Measurements from ENCODE around the gene WDR7. TPM values are rescaled to one million over a fixed set of nuclear protein-coding genes. Genes with fewer than 3 reads are reported as not detected.
A peak's percentile ranks its signal among the peaks of the same experiment; 100 is the strongest.

WDR7 gene
- total RNA-seq, 2 experiments from 2014 or later: 28.8 to 30.5 TPM

DNA sequence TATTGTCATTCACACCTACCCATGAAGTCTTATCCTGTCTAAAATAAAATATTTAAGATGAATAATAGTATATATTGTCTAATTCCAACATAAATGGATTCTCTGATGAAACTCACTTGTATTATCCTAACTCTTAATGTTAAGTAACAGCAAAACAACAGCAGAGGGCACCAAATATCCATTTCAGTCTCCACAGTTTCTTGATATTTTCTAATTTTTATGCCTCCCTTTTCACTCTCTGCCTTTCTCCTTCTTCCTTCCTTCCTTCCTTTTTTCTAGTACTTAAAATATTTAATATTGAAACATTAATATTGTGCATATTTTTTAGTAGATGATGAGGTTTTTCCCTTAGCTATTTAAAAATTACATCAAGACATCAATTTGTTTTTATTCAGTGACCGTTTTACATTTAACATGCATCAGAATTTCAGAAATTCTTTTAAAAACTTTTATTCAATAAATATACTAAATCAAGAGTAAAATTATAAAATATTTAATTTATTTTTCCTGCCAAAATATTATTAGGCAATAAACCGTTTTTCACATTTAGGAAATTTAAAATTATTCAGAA is 97.6 kb downstream of the WDR7 start:
- H3K4me3 ChIP-seq (ENCODE audit: low read length): no peak overlapping the region
- ATAC-seq (ENCODE audit: poor library complexity) (no peak), DNase-seq (peak in 3 of 14 experiments; percentile 21 to 51 (median 45))
- Mint-ChIP-seq H3K27ac (no peak overlapping the region), H3K4me1 (ENCODE audit: low read depth) (peaks cover 25% of the 10 kb centered on the region), H3K4me3 (no peak overlapping the region), H3K27me3 (no peaks in the 10 kb centered on the region), H3K36me3 (ENCODE audit: low read depth) (peaks cover 9% of the 10 kb centered on the region), H3K9me3 (no peaks in the 10 kb centered on the region)
- H3K36me3 ChIP-seq (ENCODE audit: insufficient read depth, low read length): peaks cover 2% of the 10 kb centered on the region
- no peaks in the 10 kb centered on the region for H3K4me1 ChIP-seq (ENCODE audit: insufficient read depth, low read length)
- POLR2A ChIA-PET: no interaction called here
- H3K27me3 ChIP-seq (ENCODE audit: control insufficient read depth in 1 of 2, insufficient read depth in 2 of 2, low read length in 2 of 2): no peaks in the 10 kb centered on the region
- H3K9me3 ChIP-seq (ENCODE audit: control insufficient read depth in 1 of 2, insufficient read depth in 1 of 2, low read length in 2 of 2): no peaks in the 10 kb centered on the region
- TF ChIP-seq, protein P1, sequence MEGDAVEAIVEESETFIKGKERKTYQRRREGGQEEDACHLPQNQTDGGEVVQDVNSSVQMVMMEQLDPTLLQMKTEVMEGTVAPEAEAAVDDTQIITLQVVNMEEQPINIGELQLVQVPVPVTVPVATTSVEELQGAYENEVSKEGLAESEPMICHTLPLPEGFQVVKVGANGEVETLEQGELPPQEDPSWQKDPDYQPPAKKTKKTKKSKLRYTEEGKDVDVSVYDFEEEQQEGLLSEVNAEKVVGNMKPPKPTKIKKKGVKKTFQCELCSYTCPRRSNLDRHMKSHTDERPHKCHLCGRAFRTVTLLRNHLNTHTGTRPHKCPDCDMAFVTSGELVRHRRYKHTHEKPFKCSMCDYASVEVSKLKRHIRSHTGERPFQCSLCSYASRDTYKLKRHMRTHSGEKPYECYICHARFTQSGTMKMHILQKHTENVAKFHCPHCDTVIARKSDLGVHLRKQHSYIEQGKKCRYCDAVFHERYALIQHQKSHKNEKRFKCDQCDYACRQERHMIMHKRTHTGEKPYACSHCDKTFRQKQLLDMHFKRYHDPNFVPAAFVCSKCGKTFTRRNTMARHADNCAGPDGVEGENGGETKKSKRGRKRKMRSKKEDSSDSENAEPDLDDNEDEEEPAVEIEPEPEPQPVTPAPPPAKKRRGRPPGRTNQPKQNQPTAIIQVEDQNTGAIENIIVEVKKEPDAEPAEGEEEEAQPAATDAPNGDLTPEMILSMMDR (IDR thresholded peaks at IDR 0.05): peak; percentile 72
- intact Hi-C loops (cut with DNase I, micrococcal nuclease): loop anchor here in 1 of 2 experiments (1.0 to 5.0 kb wide), 3 partner anchors 699 to 1374 kb away; no protein-coding TSS in a partner anchor
- CTCF ChIA-PET: interaction anchor here (0.7 kb wide), 1 partner anchor 146 kb away, joined by 3 read pairs; no protein-coding TSS in a partner anchor
- H3K27ac ChIP-seq (ENCODE audit: low read depth in 1 of 2, low read length in 2 of 2): no peak overlapping the region

DNA sequence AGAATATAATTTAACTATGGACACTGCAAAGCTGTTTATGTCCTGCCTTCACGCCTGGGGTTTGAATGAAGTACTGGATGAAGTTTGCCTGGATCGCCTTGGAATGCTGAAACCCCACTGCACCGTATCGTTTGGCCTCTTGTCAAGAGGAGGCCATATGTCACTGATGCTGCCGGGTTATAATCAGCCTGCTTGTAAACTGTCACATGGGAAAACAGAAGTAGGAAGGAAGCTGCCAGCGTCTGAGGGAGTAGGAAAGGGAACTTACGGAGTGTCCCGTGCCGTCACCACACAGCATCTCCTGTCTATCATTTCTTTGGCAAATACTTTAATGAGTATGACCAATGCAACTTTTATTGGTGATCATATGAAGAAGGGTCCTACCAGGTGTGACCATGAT is 105.8 kb downstream of the WDR7 start:
- Mint-ChIP-seq H3K27ac (no peak overlapping the region), H3K36me3 (ENCODE audit: low read depth) (peaks cover 53% of the 10 kb centered on the region), H3K4me3 (no peak overlapping the region), H3K9me3 (no peaks in the 10 kb centered on the region), H3K4me1 (ENCODE audit: low read depth) (no peaks in the 10 kb centered on the region), H3K27me3 (no peaks in the 10 kb centered on the region)
- intact Hi-C loops (cut with DNase I, micrococcal nuclease): no loop called here
- Histone ChIP-seq H3K27me3 (ENCODE audit: control insufficient read depth in 1 of 2, insufficient read depth in 2 of 2, low read length in 2 of 2) (no peaks in the 10 kb centered on the region), H3K9me3 (ENCODE audit: control insufficient read depth in 1 of 2, insufficient read depth in 1 of 2, low read length in 2 of 2) (no peaks in the 10 kb centered on the region), H3K27ac (ENCODE audit: low read depth in 1 of 2, low read length in 2 of 2) (no peak overlapping the region), H3K36me3 (ENCODE audit: insufficient read depth, low read length) (peaks cover 12% of the 10 kb centered on the region), H3K4me3 (ENCODE audit: low read length) (no peak overlapping the region), H3K4me1 (ENCODE audit: insufficient read depth, low read length) (no peaks in the 10 kb centered on the region)
- CTCF ChIA-PET: no interaction called here
- DNase-seq (peak in 2 of 14 experiments; percentile 18 to 20), ATAC-seq (ENCODE audit: poor library complexity) (no peak)
- TF ChIP-seq, protein P1 (IDR thresholded peaks at IDR 0.05): no peak
- POLR2A ChIA-PET: no interaction called here

DNA sequence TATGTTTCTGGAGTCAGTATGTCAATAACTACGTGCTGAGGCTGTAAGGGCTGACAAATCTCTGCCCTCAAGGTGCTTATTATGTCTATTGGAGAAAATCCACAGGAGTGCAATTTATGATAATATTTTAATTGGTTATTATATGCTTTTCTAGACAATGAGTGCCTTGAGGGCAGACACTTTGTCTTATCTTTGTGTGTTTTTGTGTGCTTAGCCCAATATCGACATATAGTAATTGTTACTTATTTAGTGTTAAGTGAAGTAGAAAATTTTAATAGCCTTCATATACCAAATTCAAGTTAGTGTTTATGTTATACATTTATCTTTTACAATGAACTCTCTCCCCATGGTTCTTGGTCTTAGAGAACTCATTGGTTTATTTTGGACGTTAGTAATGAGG is 118.9 kb downstream of the WDR7 start:
- TF ChIP-seq, protein P1 (IDR thresholded peaks at IDR 0.05): no peak
- ChIA-PET POLR2A (no interaction called here), CTCF (no interaction called here)
- DNase-seq (no peak), ATAC-seq (ENCODE audit: poor library complexity) (no peak)
- peaks cover 44% of the 10 kb centered on the region for H3K36me3 Mint-ChIP-seq (ENCODE audit: low read depth)
- Histone ChIP-seq H3K4me3 (ENCODE audit: low read length) (no peak overlapping the region), H3K36me3 (ENCODE audit: insufficient read depth, low read length) (peaks cover 12% of the 10 kb centered on the region), H3K27me3 (ENCODE audit: control insufficient read depth in 1 of 2, insufficient read depth in 2 of 2, low read length in 2 of 2) (no peaks in the 10 kb centered on the region), H3K27ac (ENCODE audit: low read depth in 1 of 2, low read length in 2 of 2) (no peak overlapping the region), H3K4me1 (ENCODE audit: insufficient read depth, low read length) (no peaks in the 10 kb centered on the region), H3K9me3 (ENCODE audit: control insufficient read depth in 1 of 2, insufficient read depth in 1 of 2, low read length in 2 of 2) (no peaks in the 10 kb centered on the region)
- no peaks in the 10 kb centered on the region for H3K9me3 Mint-ChIP-seq
- no peak overlapping the region for H3K27ac Mint-ChIP-seq
- no peaks in the 10 kb centered on the region for H3K27me3 Mint-ChIP-seq
- H3K4me1 Mint-ChIP-seq (ENCODE audit: low read depth): no peaks in the 10 kb centered on the region
- intact Hi-C loops (cut with DNase I, micrococcal nuclease): no loop called here
- H3K4me3 Mint-ChIP-seq: no peak overlapping the region
